GM23248 (cell line): ENCODE results near the gene LCE4A. TPM values are rescaled to one million over a fixed set of nuclear protein-coding genes. Genes with fewer than 3 reads are reported as not detected.
"Not testable (repeated sequence)": the region's sequence is repeated elsewhere in the genome, so short reads cannot be mapped to it uniquely, and the experiment has no call there.

Experiments
- DNase-seq: peaks from one replicate; pipeline ENCODE4 v3.0.0-alpha.2; 2015
- H2AFZ ChIP-seq: fragments of 200-600 bp; sonication (generic); 2 replicates; pipeline ENCODE4 v1.6.1; 2016; ENCODE audit warnings: antibody characterized with exemption
- H3F3A ChIP-seq: fragments of 200-600 bp; sonication (generic); 2 replicates; pipeline ENCODE4 v1.6.1; 2016; ENCODE audit warnings: mild to moderate bottlenecking, antibody characterized with exemption, mixed run types; ENCODE audit not compliant: insufficient read depth
- H3K27ac ChIP-seq: fragments of 200-600 bp; sonication (generic); 2 replicates; pipeline ENCODE4 v1.5.1; 2016; ENCODE audit warnings: mild to moderate bottlenecking
- H3K27me3 ChIP-seq: fragments of 200-600 bp; sonication (generic); replicated peaks from 2 replicates; pipeline ENCODE4 v1.6.1; 2016; ENCODE audit warnings: mild to moderate bottlenecking; ENCODE audit not compliant: insufficient read depth
- H3K36me3 ChIP-seq: fragments of 200-600 bp; sonication (generic); 2 replicates; pipeline ENCODE4 v1.6.1; 2016; ENCODE audit warnings: low read depth, mild to moderate bottlenecking
- H3K4me1 ChIP-seq: fragments of 200-600 bp; sonication (generic); 2 replicates; pipeline ENCODE4 v1.6.1; 2016; ENCODE audit warnings: mild to moderate bottlenecking; ENCODE audit not compliant: insufficient read depth
- H3K4me2 ChIP-seq: fragments of 200-600 bp; sonication (generic); one replicate; pipeline ENCODE4 v1.6.1; 2016; ENCODE audit warnings: mild to moderate bottlenecking; ENCODE audit not compliant: unreplicated experiment
- H3K4me3 ChIP-seq: fragments of 200-600 bp; sonication (generic); 2 replicates; pipeline ENCODE4 v1.5.1; 2016; ENCODE audit warnings: mild to moderate bottlenecking
- H3K79me2 ChIP-seq: fragments of 200-600 bp; sonication (generic); 2 replicates; pipeline ENCODE4 v1.6.1; 2016; ENCODE audit warnings: mild to moderate bottlenecking; ENCODE audit not compliant: insufficient read depth
- H3K9ac ChIP-seq: fragments of 200-600 bp; sonication (generic); 2 replicates; pipeline ENCODE4 v1.6.1; 2016; ENCODE audit warnings: mild to moderate bottlenecking
- H3K9me2 ChIP-seq: fragments of 200-600 bp; sonication (generic); 2 replicates; pipeline ENCODE4 v1.6.1; 2016; ENCODE audit warnings: mixed run types, mild to moderate bottlenecking, moderate library complexity; ENCODE audit not compliant: insufficient read depth
- H3K9me3 ChIP-seq: fragments of 200-600 bp; sonication (generic); one replicate; pipeline ENCODE4 v1.6.1; 2017; ENCODE audit warnings: low read depth
- H4K20me1 ChIP-seq: fragments of 200-600 bp; sonication (generic); 2 replicates; pipeline ENCODE4 v1.6.0; 2016; ENCODE audit not compliant: insufficient read depth
- EZH2 ChIP-seq: fragments of 200-600 bp; sonication (generic); IDR thresholded peaks from 2 replicates; pipeline ENCODE4 v1.6.1; 2018; ENCODE audit warnings: antibody characterized with exemption, mild to moderate bottlenecking; ENCODE audit not compliant: insufficient read depth, poor library complexity, severe bottlenecking
- EZH2phosphoT487 ChIP-seq: fragments of 200-600 bp; sonication (generic); IDR thresholded peaks from 2 replicates; pipeline ENCODE4 v1.6.1; 2018; ENCODE audit warnings: antibody characterized with exemption, moderate library complexity, mild to moderate bottlenecking, low read depth; ENCODE audit not compliant: insufficient read depth
- WGBS, 2 experiments: methylation state at CpG; one replicate each; pipeline ENCODE4 v1.1.6; 2015 to 2017; ENCODE audit warnings: low lambda C conversion rate in 2 of 2, low coverage in 1 of 2; ENCODE audit errors: missing lambda C conversion rate in 2 of 2; 5-methylcytosine and 5-hydroxymethylcytosine counted together
- in situ Hi-C: fragments of 300-500 bp; cut with MboI; formaldehyde crosslinking; loops from 2 replicates; pipeline ENCODE4 v1.15.0; 2020
- polyA plus RNA-seq: library from polyadenylated mRNA; unstranded; fragments of >200 nt; fragmentation: Nextera tagmentation; extraction: Ambion mirVana; gene quantifications from 2 replicates; pipeline ENCODE4 v1.2.1, GENCODE V29; 2016
- total RNA-seq: library from RNA; depleted of rRNA; stranded (reverse); fragments of >200 nt; shearing (Covaris generic); gene quantifications from 2 replicates; pipeline ENCODE4 v1.2.3, GENCODE V29; 2014; rRNA removed

The LCE4A gene
- not detected in 2 replicates for total RNA-seq
- 0.39 and 0.51 TPM in 2 replicates for polyA plus RNA-seq

- Histone ChIP-seq H3K9me3 (no peaks in the 10 kb centered on the region), H3F3A (no peaks in the 10 kb centered on the region), H2AFZ (no peak within 1 kb of the TSS), H3K27ac (no peak within 1 kb of the TSS), H3K36me3 (no peaks in the 10 kb centered on the region), H3K4me1 (no peaks in the 10 kb centered on the region), H3K4me2 (no peak within 1 kb of the TSS), H3K79me2 (no peaks in the 10 kb centered on the region), H4K20me1 (no peaks in the 10 kb centered on the region), H3K27me3 (no peaks in the 10 kb centered on the region), H3K9ac (no peak within 1 kb of the TSS), H3K9me2 (no peaks in the 10 kb centered on the region), H3K4me3 (no peak within 1 kb of the TSS)
- TF ChIP-seq EZH2phosphoT487, result no peak
- no peak for TF ChIP-seq EZH2
- in situ Hi-C loops, result no loop called here
- DNase-seq, result no peak
- WGBS, 2 experiments, result 25 to 53% methylated on average over 2 of the region's 2 CpGs
Measured at GRCh38 chr1:152707860-152708259, at the start of gene LCE4A. Gene LCE4A, plus strand, starts transcription at chr1:152708160. Its CDS starts 916 bp downstream, at chr1:152709076.

DNA sequence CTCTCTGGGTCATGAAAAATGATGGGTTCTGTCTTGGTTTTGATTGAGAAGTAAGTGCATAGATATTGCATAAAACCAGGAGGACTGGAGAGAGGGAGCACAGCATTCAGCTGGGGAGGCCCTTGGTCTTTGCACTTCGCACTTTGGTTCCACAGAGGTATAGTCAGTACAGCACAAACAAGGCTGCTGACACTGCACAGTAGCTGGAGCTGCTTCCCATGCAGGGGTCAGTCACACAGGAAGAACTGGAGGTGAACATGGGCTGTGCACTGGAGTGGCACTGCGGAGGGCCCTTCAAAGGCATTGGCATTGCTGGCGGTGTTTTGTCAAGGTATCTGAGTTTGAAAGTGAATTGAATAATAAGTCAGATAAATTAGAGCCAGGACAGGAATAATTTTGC, 49.3 kb upstream of the LCE4A start:
- H3K9ac ChIP-seq, result no peak overlapping the region
- H3F3A ChIP-seq, result no peaks in the 10 kb centered on the region
- 64 to 81% methylated on average over 3 of the region's 3 CpGs for WGBS, 2 experiments
- no peak overlapping the region for H3K27ac ChIP-seq
- no peak for DNase-seq
- in situ Hi-C loops, result loop anchor here (25.0 kb wide), 1 partner anchor 554 kb away; the partner anchor contains the start of genes LELP1 and PRR9
- H3K4me2 ChIP-seq, result no peak overlapping the region
- H3K9me3 ChIP-seq, result no peaks in the 10 kb centered on the region
- TF ChIP-seq EZH2phosphoT487, result no peak
- TF ChIP-seq EZH2, result no peak
- H3K27me3 ChIP-seq, result no peaks in the 10 kb centered on the region
- no peaks in the 10 kb centered on the region for H3K9me2 ChIP-seq
- no peak overlapping the region for H2AFZ ChIP-seq
- no peak overlapping the region for H3K4me3 ChIP-seq
- H3K79me2 ChIP-seq, result no peaks in the 10 kb centered on the region
- no peaks in the 10 kb centered on the region for H4K20me1 ChIP-seq
- peaks cover 11% of the 10 kb centered on the region; the same call in 1 of the 2 replicates for H3K4me1 ChIP-seq
- H3K36me3 ChIP-seq, result no peaks in the 10 kb centered on the region

DNA sequence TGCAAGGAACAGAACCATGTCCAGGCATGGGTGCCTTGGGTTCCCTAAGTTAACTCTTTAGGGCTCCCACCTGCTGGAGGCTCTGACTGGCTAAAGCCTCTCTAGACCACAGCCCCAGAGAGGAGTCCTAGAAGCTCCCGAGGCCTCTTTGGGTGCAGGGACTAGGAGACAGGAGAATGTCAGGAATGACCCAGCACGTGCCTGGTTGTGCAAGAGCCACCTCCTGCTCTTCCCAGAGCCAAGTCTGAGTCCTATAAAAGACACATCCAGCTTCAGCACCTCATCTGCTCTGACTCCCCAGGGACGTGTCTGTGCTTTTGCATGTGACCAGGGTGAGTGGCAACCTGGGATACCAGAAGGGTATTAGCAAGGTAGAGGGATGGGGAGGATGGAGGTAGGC, 44.9 kb upstream of the LCE4A start, which contains the start of gene LCE2D:
TSS of gene LCE2D (plus strand) at position 283 of the 400 bp plus-strand sequence. CDS start 726 bp downstream, outside the sequence.
- DNase-seq, result no peak
- Histone ChIP-seq H3K79me2 (no peaks in the 10 kb centered on the region), H3K4me3 (no peak within 1 kb of the TSS), H3K36me3 (no peaks in the 10 kb centered on the region), H3K27ac (no peak within 1 kb of the TSS), H3F3A (no peaks in the 10 kb centered on the region), H3K4me1 (no peaks in the 10 kb centered on the region), H3K4me2 (no peak within 1 kb of the TSS), H4K20me1 (no peaks in the 10 kb centered on the region), H3K9me2 (no peaks in the 10 kb centered on the region), H2AFZ (no peak within 1 kb of the TSS), H3K9me3 (no peaks in the 10 kb centered on the region), H3K9ac (no peak within 1 kb of the TSS), H3K27me3 (no peaks in the 10 kb centered on the region; the same call in 1 of the 2 replicates)
- in situ Hi-C loops, result loop anchor here (25.0 kb wide), 1 partner anchor 549 kb away; the partner anchor contains the start of genes LELP1 and PRR9
- TF ChIP-seq EZH2, result no peak
- no peak for TF ChIP-seq EZH2phosphoT487
- WGBS, 2 experiments, result 10 to 29% methylated on average over 3 of the region's 3 CpGs

- in situ Hi-C loops, result loop anchor here (25.0 kb wide), 1 partner anchor 546 kb away; the partner anchor contains the start of genes LELP1 and PRR9
- not testable (repeated sequence) for DNase-seq
Measured at GRCh38 chr1:152666171-152666570, 41.8 kb upstream of the LCE4A start.

GRCh38 chr1:152667648-152668047, 40.3 kb upstream of the LCE4A start:
- no peaks in the 10 kb centered on the region for H3K79me2 ChIP-seq
- H3K9me3 ChIP-seq, result no peaks in the 10 kb centered on the region
- TF ChIP-seq EZH2phosphoT487 (no peak), EZH2 (no peak)
- no peaks in the 10 kb centered on the region for H3F3A ChIP-seq
- H3K36me3 ChIP-seq, result no peaks in the 10 kb centered on the region
- no peak for DNase-seq
- H3K9ac ChIP-seq, result no peak overlapping the region
- H3K4me1 ChIP-seq, result no peaks in the 10 kb centered on the region
- H3K27me3 ChIP-seq, result no peaks in the 10 kb centered on the region; the same call in 1 of the 2 replicates
- H4K20me1 ChIP-seq, result no peaks in the 10 kb centered on the region
- no peak overlapping the region for H2AFZ ChIP-seq
- no peak overlapping the region for H3K4me3 ChIP-seq
- H3K4me2 ChIP-seq, result no peak overlapping the region
- H3K27ac ChIP-seq, result no peak overlapping the region
- WGBS, 2 experiments, result 52 to 56% methylated on average over 5 of the region's 5 CpGs
- in situ Hi-C loops, result loop anchor here (25.0 kb wide), 1 partner anchor 545 kb away; the partner anchor contains the start of genes LELP1 and PRR9
- no peaks in the 10 kb centered on the region for H3K9me2 ChIP-seq

More at GRCh38 chr1:152666171-152666570, 41.8 kb upstream of the LCE4A start:
- H3K79me2 ChIP-seq, H3K4me1 ChIP-seq, H3K9me2 ChIP-seq, H4K20me1 ChIP-seq, H3F3A ChIP-seq, H3K36me3 ChIP-seq, H3K4me3 ChIP-seq, H3K9ac ChIP-seq, H2AFZ ChIP-seq, H3K9me3 ChIP-seq, H3K27ac ChIP-seq, H3K27me3 ChIP-seq, H3K4me2 ChIP-seq: not testable (repeated sequence)
- WGBS, 2 experiments, result 13 to 17% methylated on average over 1 of the region's 1 CpG
